Neural progenitor cell (in vitro differentiated cells): Measurements from ENCODE around the gene CCDC6.

Experiments used
- CTCF ChIP-seq: fragments of 200-600 bp; sonication (generic); IDR thresholded peaks from 2 replicates; pipeline ENCODE4 v1.5.1; 2017; ENCODE audit warnings: antibody characterized with exemption, mild to moderate bottlenecking
- EZH2phosphoT487 ChIP-seq: fragments of 200-600 bp; sonication (generic); IDR thresholded peaks from 2 replicates; pipeline ENCODE4 v1.6.1; 2017; ENCODE audit warnings: antibody characterized with exemption

GRCh38 chr10:59949608-59950007, 43.3 kb upstream of the CCDC6 start:
- TF ChIP-seq CTCF (no peak), EZH2phosphoT487 (no peak)
